KBM-7 (cell line): ENCODE data around the gene RHOV.

Experiments
- DNase-seq: peaks from one replicate; pipeline ENCODE4 v3.0.0-alpha.2; 2015
- in situ Hi-C: fragments of 300-500 bp; cut with MboI; formaldehyde crosslinking; loops from 2 replicates; pipeline ENCODE4 v1.14.3; 2020; ENCODE audit warnings: low sequenced_read_pairs, low pct_unique_long_range_greater_than_20kb, mixed read lengths

Gene RHOV, protein sequence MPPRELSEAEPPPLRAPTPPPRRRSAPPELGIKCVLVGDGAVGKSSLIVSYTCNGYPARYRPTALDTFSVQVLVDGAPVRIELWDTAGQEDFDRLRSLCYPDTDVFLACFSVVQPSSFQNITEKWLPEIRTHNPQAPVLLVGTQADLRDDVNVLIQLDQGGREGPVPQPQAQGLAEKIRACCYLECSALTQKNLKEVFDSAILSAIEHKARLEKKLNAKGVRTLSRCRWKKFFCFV

GRCh38 chr15:40873694-40874561 lies at the start of gene RHOV:
TSS of gene RHOV (minus strand) at chr15:40874234. CDS start at chr15:40874139, 95 bp downstream.
- in situ Hi-C loops = no loop called here
- DNase-seq = peak; percentile 79

GRCh38 chr15:40923551-40923950 lies 49.5 kb upstream of the RHOV start:
- in situ Hi-C loops = no loop called here

DNA sequence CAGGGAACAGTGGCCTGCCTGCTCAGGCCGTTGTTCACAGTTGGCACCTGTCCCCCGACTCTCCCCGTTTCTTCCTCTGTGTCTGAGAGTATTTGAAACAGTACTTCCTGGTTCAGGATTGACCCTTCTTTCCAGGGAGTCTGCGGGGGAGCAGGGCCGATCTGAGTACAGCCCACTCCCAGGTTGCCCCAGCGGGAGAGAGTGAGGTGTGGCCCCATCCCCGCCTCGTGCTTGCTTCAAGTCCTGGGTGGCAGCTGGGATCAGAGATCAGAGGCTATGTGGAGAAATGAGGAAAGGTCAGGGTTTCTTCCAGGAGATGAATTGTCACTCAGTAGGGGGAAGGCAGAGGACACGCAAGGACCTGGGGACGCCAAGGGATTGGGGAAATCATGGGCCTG lies 48.6 kb upstream of the RHOV start:
- in situ Hi-C loops = no loop called here
- DNase-seq = no peak

More at GRCh38 chr15:40923551-40923950, 49.5 kb upstream of the RHOV start:
- DNase-seq = no peak

- in situ Hi-C loops = no loop called here
- no peak for DNase-seq
These were observed 48.0 kb upstream of the RHOV start for GRCh38 chr15:40921949-40922607.

- DNase-seq = no peak
- in situ Hi-C loops = loop anchor here (10.0 kb wide), 1 partner anchor 256 kb away; no protein-coding TSS in a partner anchor
These were observed 44.9 kb upstream of the RHOV start for GRCh38 chr15:40918799-40919392.

- in situ Hi-C loops = loop anchor here (10.0 kb wide), 1 partner anchor 257 kb away; no protein-coding TSS in a partner anchor
- DNase-seq = no peak
These were observed 44.2 kb upstream of the RHOV start for GRCh38 chr15:40918146-40918798.

DNA sequence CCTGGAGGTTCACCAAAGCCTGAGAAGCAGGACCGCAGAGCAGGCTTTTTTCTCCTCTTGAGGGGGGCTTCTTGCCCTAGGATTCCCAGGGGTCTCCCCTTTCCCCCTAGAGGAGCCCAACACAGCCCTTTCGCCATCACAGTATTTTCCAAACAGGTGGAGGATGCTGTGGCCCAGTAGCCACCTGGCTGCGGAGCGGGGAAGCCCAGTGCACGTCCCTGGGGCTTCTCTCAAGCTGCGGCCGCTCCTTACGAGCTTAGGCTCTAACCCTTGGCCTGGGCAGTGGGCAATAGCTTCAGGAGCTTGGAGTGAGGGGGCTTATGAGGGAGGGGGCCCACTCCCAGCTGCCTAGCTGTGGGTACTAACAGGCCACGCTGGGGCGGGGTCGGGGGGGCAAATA lies 43.6 kb upstream of the RHOV start:
- in situ Hi-C loops = loop anchor here (10.0 kb wide), 1 partner anchor 257 kb away; no protein-coding TSS in a partner anchor
- no peak for DNase-seq

DNA sequence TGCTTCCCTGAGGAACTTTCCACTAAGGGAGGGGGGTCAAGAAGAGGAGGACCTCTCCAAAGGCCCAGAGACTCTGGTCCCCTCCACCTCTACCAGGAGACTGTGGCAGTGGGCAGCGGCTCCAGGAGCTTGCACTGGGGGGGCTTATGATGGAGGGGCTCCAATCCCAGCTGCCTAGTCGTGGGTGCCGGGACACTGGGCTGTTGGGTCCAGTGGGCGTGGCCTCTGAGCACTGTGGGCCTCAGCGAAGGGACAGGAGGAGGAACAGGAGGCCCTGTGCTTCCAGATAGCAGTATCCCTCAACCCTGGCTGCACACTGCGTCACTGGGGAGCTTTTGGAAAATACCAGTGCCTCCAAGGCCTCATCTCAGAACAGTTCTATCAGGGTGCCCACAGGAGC lies 41.6 kb upstream of the RHOV start:
- no peak for DNase-seq
- in situ Hi-C loops = loop anchor here (10.0 kb wide), 1 partner anchor 259 kb away; no protein-coding TSS in a partner anchor

DNA sequence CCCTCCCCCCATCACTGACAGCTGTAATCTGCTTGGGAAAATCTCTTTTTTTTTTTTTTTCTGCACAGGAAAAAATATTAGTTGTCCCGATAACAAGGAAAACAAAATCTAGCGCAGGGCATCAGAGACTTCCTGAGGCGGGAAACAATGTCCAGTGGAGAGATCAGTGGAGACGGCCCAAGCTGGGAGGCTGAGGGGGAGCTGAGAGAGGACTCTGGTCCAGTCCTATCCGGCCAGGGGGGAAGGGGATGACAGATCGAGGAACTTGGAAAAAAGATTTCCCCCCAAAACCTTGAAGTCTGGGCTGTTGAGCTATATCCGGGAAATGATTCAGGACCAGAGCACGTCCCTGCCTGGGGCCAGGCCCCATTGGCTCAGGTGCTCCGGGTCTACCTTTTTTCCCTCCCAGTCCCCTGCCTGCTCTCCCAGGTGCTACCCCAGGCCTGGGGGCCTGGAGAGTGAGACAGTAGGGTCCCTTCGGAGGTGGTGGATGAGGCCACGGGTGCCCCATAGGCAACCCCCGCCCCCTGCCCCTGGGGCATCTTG lies 41.2 kb upstream of the RHOV start:
- DNase-seq = no peak
- in situ Hi-C loops = loop anchor here (10.0 kb wide), 1 partner anchor 260 kb away; no protein-coding TSS in a partner anchor

DNA sequence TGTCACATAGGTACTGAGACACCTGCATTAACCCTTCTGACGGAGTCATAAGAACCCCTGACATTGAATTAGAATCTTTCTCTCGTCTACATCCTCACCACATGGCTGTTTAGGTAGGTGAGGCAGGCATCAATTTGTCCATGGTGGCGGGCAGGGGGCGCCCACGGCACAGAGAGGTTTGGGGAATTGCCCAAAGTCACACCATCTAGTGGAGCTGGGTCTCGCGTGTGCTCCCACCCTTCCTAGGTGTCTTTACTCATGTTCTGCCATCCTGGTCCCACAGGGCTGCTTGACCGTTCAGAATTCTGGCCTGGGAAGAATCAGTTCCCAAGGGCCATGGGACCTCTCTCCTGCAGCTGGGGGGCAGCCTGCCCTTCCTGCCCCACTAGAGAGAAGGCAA lies 40.5 kb upstream of the RHOV start:
- in situ Hi-C loops = loop anchor here (10.0 kb wide), 1 partner anchor 260 kb away; no protein-coding TSS in a partner anchor
- no peak for DNase-seq

GRCh38 chr15:40914013-40914412 lies 40.0 kb upstream of the RHOV start:
- DNase-seq = no peak
- in situ Hi-C loops = loop anchor here (10.0 kb wide), 1 partner anchor 261 kb away; no protein-coding TSS in a partner anchor

- DNase-seq = no peak
- in situ Hi-C loops = loop anchor here (10.0 kb wide), 1 partner anchor 262 kb away; no protein-coding TSS in a partner anchor
These were observed 38.4 kb upstream of the RHOV start for GRCh38 chr15:40912478-40912877.

- DNase-seq = no peak
- in situ Hi-C loops = loop anchor here (10.0 kb wide), 1 partner anchor 263 kb away; no protein-coding TSS in a partner anchor
These were observed 37.7 kb upstream of the RHOV start for GRCh38 chr15:40911693-40912092.

- no peak for DNase-seq
- in situ Hi-C loops = loop anchor here (10.0 kb wide), 1 partner anchor 264 kb away; no protein-coding TSS in a partner anchor
These were observed 37.1 kb upstream of the RHOV start for GRCh38 chr15:40911141-40911540.

GRCh38 chr15:40909662-40910630 lies 35.9 kb upstream of the RHOV start:
- no peak for DNase-seq
- in situ Hi-C loops = loop anchor here (10.0 kb wide), 1 partner anchor 265 kb away; no protein-coding TSS in a partner anchor

- in situ Hi-C loops = no loop called here
- no peak for DNase-seq
These were observed 34.1 kb upstream of the RHOV start for GRCh38 chr15:40908095-40908494.
